Epithelial cell of esophagus (primary cell): ENCODE measurements around the gene CALHM3.
"Not testable (repeated sequence)": the region's sequence is repeated elsewhere in the genome, so short reads cannot be mapped to it uniquely, and the experiment has no call there.

Experiments
- DNase-seq: peaks from one replicate; pipeline ENCODE4 v3.0.0; 2010; ENCODE audit warnings: low read depth
- H3K4me3 ChIP-seq: 2 replicates; pipeline ENCODE4 v1.5.1; 2011; ENCODE audit warnings: mild to moderate bottlenecking, low read length, control low read depth
- TF ChIP-seq, protein P1 (sequence below): IDR thresholded peaks from 2 replicates; pipeline ENCODE4 v1.5.1; 2011; ENCODE audit warnings: low read depth, mild to moderate bottlenecking, low read length, control low read depth, inconsistent platforms; ENCODE audit not compliant: insufficient read depth; ENCODE audit errors: missing control alignments

CALHM3 gene

DNA sequence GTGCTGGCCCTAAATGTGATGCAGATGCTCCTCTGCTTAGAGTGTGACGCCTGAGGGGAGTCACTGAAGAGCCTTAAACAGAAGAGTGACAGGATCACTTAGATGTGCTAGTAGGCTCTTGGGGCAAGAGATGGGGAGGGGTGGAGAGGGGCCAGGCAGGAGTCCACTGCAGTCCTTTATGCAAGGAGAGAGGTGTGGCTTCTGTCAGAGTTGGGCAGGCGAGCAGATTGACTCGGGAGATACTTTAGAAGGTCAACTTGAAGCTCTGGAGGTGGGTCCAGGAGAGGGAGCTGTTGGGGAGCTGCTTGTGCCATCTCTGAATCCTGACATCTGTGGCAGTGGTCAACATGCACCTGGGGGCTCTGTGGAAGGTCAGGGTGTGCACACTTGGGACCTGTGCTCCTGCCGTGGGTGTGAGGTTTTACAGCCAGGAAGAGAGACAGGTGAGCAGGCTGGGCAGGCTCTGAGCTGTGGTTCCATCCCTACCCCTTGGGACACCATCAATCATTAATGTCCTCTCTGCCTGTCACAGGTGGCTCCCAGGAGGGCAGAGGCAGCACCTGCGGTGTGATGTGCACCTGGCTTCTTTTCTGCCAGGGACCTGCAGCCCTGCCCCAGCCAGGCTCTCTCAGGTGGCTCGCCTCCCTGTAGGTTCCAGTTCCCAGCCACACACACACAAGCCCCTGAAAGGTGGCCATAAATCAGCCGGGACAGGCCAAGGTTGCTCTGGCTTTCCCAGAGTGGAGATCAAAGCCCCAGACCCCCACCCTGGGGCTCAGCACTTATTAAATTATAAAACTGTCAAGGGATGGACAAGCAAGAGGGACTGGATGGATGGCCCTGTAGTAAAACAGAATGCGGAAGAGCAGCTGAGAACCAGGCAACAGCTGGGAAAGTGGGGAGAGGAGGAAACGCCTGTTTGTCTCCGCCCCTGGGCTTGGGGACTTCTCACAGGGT is 28.5 kb upstream of the CALHM3 start:
- TF ChIP-seq, protein P1, sequence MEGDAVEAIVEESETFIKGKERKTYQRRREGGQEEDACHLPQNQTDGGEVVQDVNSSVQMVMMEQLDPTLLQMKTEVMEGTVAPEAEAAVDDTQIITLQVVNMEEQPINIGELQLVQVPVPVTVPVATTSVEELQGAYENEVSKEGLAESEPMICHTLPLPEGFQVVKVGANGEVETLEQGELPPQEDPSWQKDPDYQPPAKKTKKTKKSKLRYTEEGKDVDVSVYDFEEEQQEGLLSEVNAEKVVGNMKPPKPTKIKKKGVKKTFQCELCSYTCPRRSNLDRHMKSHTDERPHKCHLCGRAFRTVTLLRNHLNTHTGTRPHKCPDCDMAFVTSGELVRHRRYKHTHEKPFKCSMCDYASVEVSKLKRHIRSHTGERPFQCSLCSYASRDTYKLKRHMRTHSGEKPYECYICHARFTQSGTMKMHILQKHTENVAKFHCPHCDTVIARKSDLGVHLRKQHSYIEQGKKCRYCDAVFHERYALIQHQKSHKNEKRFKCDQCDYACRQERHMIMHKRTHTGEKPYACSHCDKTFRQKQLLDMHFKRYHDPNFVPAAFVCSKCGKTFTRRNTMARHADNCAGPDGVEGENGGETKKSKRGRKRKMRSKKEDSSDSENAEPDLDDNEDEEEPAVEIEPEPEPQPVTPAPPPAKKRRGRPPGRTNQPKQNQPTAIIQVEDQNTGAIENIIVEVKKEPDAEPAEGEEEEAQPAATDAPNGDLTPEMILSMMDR, result no peak
- DNase-seq, result no peak

GRCh38 chr10:103506061-103506460 is 27.0 kb upstream of the CALHM3 start:
- DNase-seq, result no peak
- no peak overlapping the region for H3K4me3 ChIP-seq
- TF ChIP-seq, protein P1, result no peak

More for the DNA sequence above, 28.5 kb upstream of the CALHM3 start:
- H3K4me3 ChIP-seq, result no peak overlapping the region

DNA sequence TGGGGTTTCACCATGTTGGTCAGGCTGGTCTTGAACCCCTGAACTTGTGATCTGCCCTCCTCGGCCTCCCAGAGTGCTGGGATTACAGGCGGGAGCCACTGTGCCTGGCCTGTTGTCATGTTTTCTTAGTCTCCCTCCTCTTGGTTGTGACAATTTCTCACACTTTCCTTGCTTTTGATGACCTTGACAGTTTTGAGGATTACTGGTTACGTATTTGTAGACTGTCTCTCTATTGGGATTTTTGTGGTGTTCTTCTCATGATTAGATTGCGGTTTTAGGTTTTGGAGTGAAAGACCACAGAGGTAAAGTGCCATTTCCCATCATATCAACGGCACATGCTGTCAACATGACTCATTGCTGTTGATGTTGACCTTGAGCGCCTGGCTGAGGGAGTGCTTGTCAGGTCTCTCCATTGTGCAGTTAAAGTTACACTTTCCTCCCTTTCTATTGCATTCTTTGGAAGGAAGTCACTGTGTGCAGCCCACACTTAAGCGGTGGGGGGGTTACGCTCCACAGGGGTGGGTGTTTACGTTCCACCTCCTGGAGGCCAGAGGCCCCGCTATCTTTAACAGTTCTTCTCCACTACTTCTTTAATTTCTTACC is 25.2 kb upstream of the CALHM3 start:
- TF ChIP-seq, protein P1, result no peak
- no peak overlapping the region for H3K4me3 ChIP-seq
- DNase-seq, result peak; percentile 63

DNA sequence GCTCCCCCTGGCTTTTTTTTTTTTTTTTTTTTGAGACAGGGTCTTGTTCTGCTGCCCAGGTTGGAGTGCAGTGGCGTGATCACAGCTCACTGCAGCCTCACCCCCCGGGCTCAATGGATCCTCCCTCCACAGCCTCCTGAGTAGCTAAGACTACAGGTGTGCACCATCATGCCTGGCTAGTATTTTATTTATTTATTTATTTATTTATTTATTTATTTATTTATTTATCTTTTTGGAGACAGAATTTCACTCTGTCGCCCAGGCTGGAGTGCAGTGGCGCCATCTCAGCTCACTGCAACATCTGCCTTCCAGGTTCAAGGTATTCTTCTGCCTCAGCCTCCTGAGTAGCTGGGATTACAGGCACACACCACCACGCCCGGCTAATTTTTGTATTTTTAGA is 24.7 kb upstream of the CALHM3 start:
- not testable (repeated sequence) for H3K4me3 ChIP-seq, DNase-seq

GRCh38 chr10:103502849-103503660 is 24.0 kb upstream of the CALHM3 start:
- H3K4me3 ChIP-seq, result no peak overlapping the region
- TF ChIP-seq, protein P1, result no peak
- DNase-seq, result no peak

GRCh38 chr10:103501186-103501585 is 22.1 kb upstream of the CALHM3 start:
- TF ChIP-seq, protein P1, result no peak
- no peak overlapping the region for H3K4me3 ChIP-seq
- DNase-seq, result no peak

DNA sequence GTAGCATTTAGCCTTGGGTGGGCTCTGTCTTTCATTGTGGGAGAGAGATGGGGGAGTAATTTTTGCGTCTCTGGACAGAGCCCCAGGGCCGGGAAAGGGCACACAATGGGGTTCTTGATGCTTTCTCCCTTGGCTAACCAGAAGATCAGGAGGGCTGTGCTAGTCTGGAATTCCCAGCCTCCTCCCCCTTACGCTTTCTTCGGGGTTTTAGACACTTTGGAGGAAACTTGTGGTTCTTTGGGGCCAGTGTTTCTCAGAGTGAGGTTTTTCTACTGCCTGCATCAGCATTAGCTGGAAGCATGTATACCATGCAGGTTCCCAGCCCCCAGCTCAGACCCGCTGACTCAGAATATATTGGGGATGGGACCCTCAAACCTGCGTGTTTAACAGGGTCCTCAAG is 21.4 kb upstream of the CALHM3 start:
- no peak overlapping the region for H3K4me3 ChIP-seq
- DNase-seq, result no peak
- TF ChIP-seq, protein P1, result no peak
